Body of pancreas (tissue), 4 donors: ENCODE results near the gene COX6B1.

ENCODE experiments used
- CTCF ChIP-seq, 7 experiments: fragments of 450-650 bp in 4 of 7; fragments of 200-600 bp in 3 of 7; sonication (generic) in 3 of 7; IDR thresholded peaks; one replicate each; pipeline ENCODE4 v1.5.1; 2016 to 2019; ENCODE audit warnings: antibody characterized with exemption in 7 of 7
- POLR2A ChIP-seq, 3 donors: fragments of 450-650 bp; IDR thresholded peaks; one replicate each; pipeline ENCODE4 v1.6.1; 2016; ENCODE audit warnings: antibody characterized with exemption in 3 of 3, mild to moderate bottlenecking in 2 of 3

- TF ChIP-seq CTCF (IDR thresholded peaks at IDR 0.05) (no peak), POLR2A (IDR thresholded peaks at IDR 0.05) (no peak)
Observed at GRCh38 chr19:35633727-35634440, 14.2 kb upstream of the COX6B1 start.
